ENCODE data around the gene RBM34. TPM values are rescaled to one million over a fixed set of nuclear protein-coding genes. Genes with fewer than 3 reads are reported as not detected.

The RBM34 gene
- polyA plus RNA-seq, 3 donors, result 20.5 to 25.7 (median 22.5) TPM

DNA sequence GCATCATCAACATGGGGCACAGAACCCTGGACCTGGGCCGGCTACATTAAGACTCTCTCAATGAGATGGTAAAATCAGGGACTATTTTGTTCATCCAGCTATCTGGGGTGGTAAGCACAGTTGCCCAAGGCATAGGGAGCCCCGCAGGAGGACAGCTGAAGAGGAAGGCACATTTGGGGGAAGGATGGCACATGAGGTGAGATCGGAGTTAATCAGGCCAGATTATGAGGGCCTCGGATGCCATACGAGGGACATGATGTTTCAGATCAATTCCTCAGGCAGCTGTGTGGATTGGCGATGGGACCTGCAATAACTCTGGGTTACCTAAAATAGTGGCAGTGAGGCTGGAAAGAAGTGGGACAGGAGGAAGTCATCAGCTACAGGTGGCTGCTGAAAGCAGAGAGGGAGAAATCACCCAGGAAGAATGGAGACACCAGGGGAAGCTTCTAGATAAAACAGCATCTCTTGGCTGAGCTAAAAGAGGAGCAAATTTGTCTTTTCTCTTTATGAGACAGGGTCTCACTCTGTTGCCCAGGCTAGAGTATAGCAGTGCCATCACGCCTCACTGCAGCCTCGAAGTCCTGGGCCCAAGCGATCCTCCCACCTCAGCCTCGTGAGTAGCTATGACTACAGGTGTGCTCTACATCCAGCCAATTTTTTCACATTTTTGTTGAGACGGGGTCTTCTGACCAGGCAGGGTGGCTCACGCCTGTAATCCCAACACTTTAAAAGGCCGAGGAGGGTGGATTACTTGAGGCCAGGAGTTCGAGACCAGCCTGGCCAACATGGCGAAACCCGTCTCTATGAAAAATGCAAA lies 53.5 kb downstream of the RBM34 start:
- H3K36me3 ChIP-seq (replicated peaks in 1 of 2; ENCODE audit: control insufficient read depth in 1 of 2, insufficient read depth in 2 of 2, low read length in 2 of 2), result peaks cover 40 to 57% of the 10 kb centered on the region in 2 donors
- H3K9me3 ChIP-seq (replicated peaks in 1 of 2; ENCODE audit: control insufficient read depth in 1 of 2, insufficient read depth in 1 of 2, low read length in 2 of 2), result no peaks in the 10 kb centered on the region

DNA sequence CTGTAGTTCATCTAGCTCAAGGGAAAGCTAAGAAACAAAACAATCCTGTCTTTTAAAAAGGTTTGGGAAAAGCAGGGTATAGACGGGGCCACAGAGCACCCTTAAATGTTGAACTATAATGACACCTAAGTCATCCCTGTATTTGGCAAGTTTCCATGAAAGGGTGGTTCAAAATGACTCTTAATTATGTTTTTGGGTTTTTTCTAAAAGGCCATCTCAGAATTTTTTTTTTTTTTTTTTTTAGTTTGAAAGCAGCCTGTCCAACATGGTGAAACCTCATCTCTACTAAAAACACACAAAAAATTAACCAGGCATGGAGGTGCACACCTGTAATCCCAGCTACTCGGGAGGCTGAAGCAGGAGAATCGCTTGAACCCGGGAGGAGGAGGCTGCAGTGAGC lies 54.6 kb downstream of the RBM34 start:
- no peak for DNase-seq
- TF ChIP-seq, protein P1, sequence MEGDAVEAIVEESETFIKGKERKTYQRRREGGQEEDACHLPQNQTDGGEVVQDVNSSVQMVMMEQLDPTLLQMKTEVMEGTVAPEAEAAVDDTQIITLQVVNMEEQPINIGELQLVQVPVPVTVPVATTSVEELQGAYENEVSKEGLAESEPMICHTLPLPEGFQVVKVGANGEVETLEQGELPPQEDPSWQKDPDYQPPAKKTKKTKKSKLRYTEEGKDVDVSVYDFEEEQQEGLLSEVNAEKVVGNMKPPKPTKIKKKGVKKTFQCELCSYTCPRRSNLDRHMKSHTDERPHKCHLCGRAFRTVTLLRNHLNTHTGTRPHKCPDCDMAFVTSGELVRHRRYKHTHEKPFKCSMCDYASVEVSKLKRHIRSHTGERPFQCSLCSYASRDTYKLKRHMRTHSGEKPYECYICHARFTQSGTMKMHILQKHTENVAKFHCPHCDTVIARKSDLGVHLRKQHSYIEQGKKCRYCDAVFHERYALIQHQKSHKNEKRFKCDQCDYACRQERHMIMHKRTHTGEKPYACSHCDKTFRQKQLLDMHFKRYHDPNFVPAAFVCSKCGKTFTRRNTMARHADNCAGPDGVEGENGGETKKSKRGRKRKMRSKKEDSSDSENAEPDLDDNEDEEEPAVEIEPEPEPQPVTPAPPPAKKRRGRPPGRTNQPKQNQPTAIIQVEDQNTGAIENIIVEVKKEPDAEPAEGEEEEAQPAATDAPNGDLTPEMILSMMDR (IDR thresholded peaks at IDR 0.05), result no peak
- intact Hi-C loops (cut with micrococcal nuclease), result loop anchor here in 1 of 2 donors (10.0 kb wide), 1 partner anchor 308 kb away; no protein-coding TSS in a partner anchor
- H3K27ac Mint-ChIP-seq, result no peak overlapping the region
- Histone ChIP-seq H3K9me3 (replicated peaks in 1 of 2; ENCODE audit: control insufficient read depth in 1 of 2, insufficient read depth in 1 of 2, low read length in 2 of 2) (no peaks in the 10 kb centered on the region), H3K9ac (ENCODE audit: insufficient read depth, low read length, poor library complexity, severe bottlenecking) (no peak overlapping the region), H2AFZ (ENCODE audit: insufficient read depth, low read depth, low read length, poor library complexity, severe bottlenecking) (no peak overlapping the region), H3K27me3 (ENCODE audit: control insufficient read depth in 2 of 2, insufficient read depth in 2 of 2, low read length in 2 of 2) (no peaks in the 10 kb centered on the region), H3K79me2 (ENCODE audit: insufficient read depth, low read length) (no peaks in the 10 kb centered on the region), H3K4me2 (replicated peaks; ENCODE audit: extremely low read depth, low read length, poor library complexity, severe bottlenecking) (no peak overlapping the region), H3K4me3 (replicated peaks in 1 of 3; ENCODE audit: low read depth in 2 of 3, low read length in 3 of 3) (no peak overlapping the region), H3K27ac (ENCODE audit: low read depth in 1 of 2, low read length in 2 of 2) (no peak overlapping the region), H3K4me1 (ENCODE audit: control insufficient read depth in 1 of 2, insufficient read depth in 2 of 2, low read length in 2 of 2) (peaks cover 7 to 9% of the 10 kb centered on the region in 2 donors), H3K36me3 (replicated peaks in 1 of 2; ENCODE audit: control insufficient read depth in 1 of 2, insufficient read depth in 2 of 2, low read length in 2 of 2) (peaks cover 31 to 46% of the 10 kb centered on the region in 2 donors), H4K20me1 (ENCODE audit: insufficient read depth, low read length) (peaks cover 16% of the 10 kb centered on the region)
- peaks cover 45 to 46% of the 10 kb centered on the region in 2 donors for H3K36me3 Mint-ChIP-seq
- peaks cover 17% of the 10 kb centered on the region for H3K4me1 Mint-ChIP-seq
- no CpG with 5 or more reads among the region's 4 CpGs for WGBS (ENCODE audit: insufficient coverage)
- H3K27me3 Mint-ChIP-seq (ENCODE audit: low read depth in 3 of 3), result peaks cover 2 to 8% (median 3%) of the 10 kb centered on the region in 3 donors
- H3K4me3 Mint-ChIP-seq, result no peak overlapping the region
- H3K9me3 Mint-ChIP-seq, result no peaks in the 10 kb centered on the region

More for the DNA sequence above, 53.5 kb downstream of the RBM34 start:
- Histone ChIP-seq H3K4me3 (replicated peaks in 1 of 3; ENCODE audit: low read depth in 2 of 3, low read length in 3 of 3) (no peak overlapping the region), H3K27ac (ENCODE audit: low read depth in 1 of 2, low read length in 2 of 2) (no peak overlapping the region), H4K20me1 (ENCODE audit: insufficient read depth, low read length) (peaks cover 16% of the 10 kb centered on the region), H3K9ac (ENCODE audit: insufficient read depth, low read length, poor library complexity, severe bottlenecking) (no peak overlapping the region), H2AFZ (ENCODE audit: insufficient read depth, low read depth, low read length, poor library complexity, severe bottlenecking) (no peak overlapping the region), H3K27me3 (ENCODE audit: control insufficient read depth in 2 of 2, insufficient read depth in 2 of 2, low read length in 2 of 2) (no peaks in the 10 kb centered on the region), H3K4me2 (replicated peaks; ENCODE audit: extremely low read depth, low read length, poor library complexity, severe bottlenecking) (no peak overlapping the region), H3K4me1 (ENCODE audit: control insufficient read depth in 1 of 2, insufficient read depth in 2 of 2, low read length in 2 of 2) (peaks cover 7 to 9% of the 10 kb centered on the region in 2 donors), H3K79me2 (ENCODE audit: insufficient read depth, low read length) (no peaks in the 10 kb centered on the region)
- Mint-ChIP-seq H3K4me1 (peaks cover 13% of the 10 kb centered on the region), H3K27ac (peak overlapping the region in 2 of 7 donors; percentile 11 to 58), H3K27me3 (ENCODE audit: low read depth in 3 of 3) (peaks cover 0 to 8% (median 3%) of the 10 kb centered on the region in 3 donors), H3K9me3 (no peaks in the 10 kb centered on the region), H3K36me3 (peaks cover 53 to 56% of the 10 kb centered on the region in 2 donors), H3K4me3 (peak overlapping the region in 1 of 2 donors; percentile 20)
- no peak for DNase-seq
- WGBS (ENCODE audit: insufficient coverage), result 93% methylated on average over 14 of the region's 16 CpGs
- TF ChIP-seq, protein P1 (IDR thresholded peaks at IDR 0.05), result no peak
- intact Hi-C loops (cut with micrococcal nuclease), result loop anchor here in 1 of 2 donors (10.0 kb wide), 1 partner anchor 307 kb away; no protein-coding TSS in a partner anchor
